GM19043 (cell line): Measurements from ENCODE around the gene NAP1L4.

ENCODE experiments used
- ATAC-seq: cut with Tn5 transposase; IDR thresholded peaks from one replicate; pipeline ENCODE4 v1.9.1; 2021; ENCODE audit warnings: low read depth; ENCODE audit not compliant: unreplicated experiment

Gene NAP1L4

GRCh38 chr11:3011891-3012885 is 20.1 kb upstream of the NAP1L4 start:
- no peak for ATAC-seq

- no peak for ATAC-seq
Observed at GRCh38 chr11:3010521-3011275, 18.6 kb upstream of the NAP1L4 start.

GRCh38 chr11:3010004-3010403 is 17.9 kb upstream of the NAP1L4 start:
- no peak for ATAC-seq

GRCh38 chr11:3009481-3009880 is 17.4 kb upstream of the NAP1L4 start:
- no peak for ATAC-seq

GRCh38 chr11:3008746-3009336 is 16.7 kb upstream of the NAP1L4 start:
- ATAC-seq: no peak

- ATAC-seq: no peak
Observed at GRCh38 chr11:3007404-3008010, 15.4 kb upstream of the NAP1L4 start.

GRCh38 chr11:3006505-3007260 is 14.6 kb upstream of the NAP1L4 start:
- no peak for ATAC-seq

GRCh38 chr11:3004481-3004880 is 12.4 kb upstream of the NAP1L4 start:
- no peak for ATAC-seq

- ATAC-seq: no peak
Observed at GRCh38 chr11:3003396-3004231, 11.5 kb upstream of the NAP1L4 start.

GRCh38 chr11:3002871-3003270 is 10.7 kb upstream of the NAP1L4 start:
- no peak for ATAC-seq

GRCh38 chr11:3002351-3002861 is 10.3 kb upstream of the NAP1L4 start:
- no peak for ATAC-seq

- no peak for ATAC-seq
Observed at GRCh38 chr11:3001496-3001895, 9.4 kb upstream of the NAP1L4 start.

GRCh38 chr11:3000032-3000961 is 8.2 kb upstream of the NAP1L4 start:
- ATAC-seq: no peak

GRCh38 chr11:2999464-2999998 is 7.4 kb upstream of the NAP1L4 start:
- ATAC-seq: no peak

GRCh38 chr11:2998073-2998850 is 6.1 kb upstream of the NAP1L4 start:
- no peak for ATAC-seq

- ATAC-seq: no peak
Observed at GRCh38 chr11:2997406-2997805, 5.3 kb upstream of the NAP1L4 start.

GRCh38 chr11:2996976-2997375 is 4.8 kb upstream of the NAP1L4 start:
- no peak for ATAC-seq
